EH (cell line): ENCODE data around the gene USP31.
A peak's percentile ranks its signal among the peaks of the same experiment; 100 is the strongest.

Experiments used
- DNase-seq: peaks from one replicate; pipeline ENCODE4 v3.0.0-alpha.2; 2015; ENCODE audit warnings: low read depth

The USP31 gene, protein sequence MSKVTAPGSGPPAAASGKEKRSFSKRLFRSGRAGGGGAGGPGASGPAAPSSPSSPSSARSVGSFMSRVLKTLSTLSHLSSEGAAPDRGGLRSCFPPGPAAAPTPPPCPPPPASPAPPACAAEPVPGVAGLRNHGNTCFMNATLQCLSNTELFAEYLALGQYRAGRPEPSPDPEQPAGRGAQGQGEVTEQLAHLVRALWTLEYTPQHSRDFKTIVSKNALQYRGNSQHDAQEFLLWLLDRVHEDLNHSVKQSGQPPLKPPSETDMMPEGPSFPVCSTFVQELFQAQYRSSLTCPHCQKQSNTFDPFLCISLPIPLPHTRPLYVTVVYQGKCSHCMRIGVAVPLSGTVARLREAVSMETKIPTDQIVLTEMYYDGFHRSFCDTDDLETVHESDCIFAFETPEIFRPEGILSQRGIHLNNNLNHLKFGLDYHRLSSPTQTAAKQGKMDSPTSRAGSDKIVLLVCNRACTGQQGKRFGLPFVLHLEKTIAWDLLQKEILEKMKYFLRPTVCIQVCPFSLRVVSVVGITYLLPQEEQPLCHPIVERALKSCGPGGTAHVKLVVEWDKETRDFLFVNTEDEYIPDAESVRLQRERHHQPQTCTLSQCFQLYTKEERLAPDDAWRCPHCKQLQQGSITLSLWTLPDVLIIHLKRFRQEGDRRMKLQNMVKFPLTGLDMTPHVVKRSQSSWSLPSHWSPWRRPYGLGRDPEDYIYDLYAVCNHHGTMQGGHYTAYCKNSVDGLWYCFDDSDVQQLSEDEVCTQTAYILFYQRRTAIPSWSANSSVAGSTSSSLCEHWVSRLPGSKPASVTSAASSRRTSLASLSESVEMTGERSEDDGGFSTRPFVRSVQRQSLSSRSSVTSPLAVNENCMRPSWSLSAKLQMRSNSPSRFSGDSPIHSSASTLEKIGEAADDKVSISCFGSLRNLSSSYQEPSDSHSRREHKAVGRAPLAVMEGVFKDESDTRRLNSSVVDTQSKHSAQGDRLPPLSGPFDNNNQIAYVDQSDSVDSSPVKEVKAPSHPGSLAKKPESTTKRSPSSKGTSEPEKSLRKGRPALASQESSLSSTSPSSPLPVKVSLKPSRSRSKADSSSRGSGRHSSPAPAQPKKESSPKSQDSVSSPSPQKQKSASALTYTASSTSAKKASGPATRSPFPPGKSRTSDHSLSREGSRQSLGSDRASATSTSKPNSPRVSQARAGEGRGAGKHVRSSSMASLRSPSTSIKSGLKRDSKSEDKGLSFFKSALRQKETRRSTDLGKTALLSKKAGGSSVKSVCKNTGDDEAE (N-terminal part only)

GRCh38 chr16:23149267-23149992 is at the start of gene USP31:
TSS of gene USP31 (minus strand) at chr16:23149452. CDS start at chr16:23149270, 182 bp downstream.
- DNase-seq: peak; percentile 95

GRCh38 chr16:23196539-23196938 is 47.3 kb upstream of the USP31 start:
- no peak for DNase-seq

GRCh38 chr16:23195366-23195978 is 46.2 kb upstream of the USP31 start:
- no peak for DNase-seq

- DNase-seq: no peak
Measured at GRCh38 chr16:23194497-23195221, 45.4 kb upstream of the USP31 start.

GRCh38 chr16:23188911-23189310 is 39.7 kb upstream of the USP31 start:
- no peak for DNase-seq

DNA sequence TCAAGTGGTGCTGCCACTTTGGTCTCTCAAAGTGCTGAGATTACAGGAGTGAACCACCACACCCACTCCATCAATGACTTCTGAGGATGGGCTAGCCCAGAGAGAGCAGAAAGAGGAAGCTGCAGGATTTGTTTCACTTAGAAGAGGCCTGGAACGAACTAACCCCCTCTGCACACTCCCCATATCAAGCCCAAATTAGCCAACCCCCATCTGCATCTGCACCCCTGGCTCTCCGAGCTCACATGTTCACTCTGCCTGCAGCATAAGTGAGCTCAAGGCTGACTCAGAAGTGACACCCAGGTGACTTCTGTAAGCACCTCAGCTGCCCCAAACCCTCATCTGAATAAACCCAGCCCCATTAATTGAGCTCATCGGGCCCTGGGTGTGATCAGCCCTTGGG is 38.1 kb upstream of the USP31 start:
- no peak for DNase-seq

- DNase-seq: no peak
Measured at GRCh38 chr16:23186171-23186570, 36.9 kb upstream of the USP31 start.

DNA sequence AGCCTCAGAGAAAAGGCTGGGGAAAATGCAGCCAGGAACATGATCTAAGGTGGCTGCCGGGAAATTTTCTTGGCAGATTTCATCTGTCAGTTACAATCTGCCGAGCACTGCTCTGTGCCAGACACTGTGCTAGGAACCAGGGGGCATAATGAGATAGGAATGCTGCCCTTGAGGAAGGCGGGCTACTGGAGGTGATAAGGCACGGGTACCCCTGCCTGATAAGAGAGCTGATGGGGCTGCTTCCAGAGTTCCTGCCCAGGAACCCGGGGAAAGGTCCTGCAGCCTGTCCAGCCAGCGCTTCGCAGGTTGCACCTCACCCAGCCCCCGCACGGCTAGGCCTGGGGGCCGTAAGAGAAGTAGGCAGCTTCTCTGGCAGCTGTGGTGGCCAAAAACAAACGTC is 36.4 kb upstream of the USP31 start:
- no peak for DNase-seq

DNA sequence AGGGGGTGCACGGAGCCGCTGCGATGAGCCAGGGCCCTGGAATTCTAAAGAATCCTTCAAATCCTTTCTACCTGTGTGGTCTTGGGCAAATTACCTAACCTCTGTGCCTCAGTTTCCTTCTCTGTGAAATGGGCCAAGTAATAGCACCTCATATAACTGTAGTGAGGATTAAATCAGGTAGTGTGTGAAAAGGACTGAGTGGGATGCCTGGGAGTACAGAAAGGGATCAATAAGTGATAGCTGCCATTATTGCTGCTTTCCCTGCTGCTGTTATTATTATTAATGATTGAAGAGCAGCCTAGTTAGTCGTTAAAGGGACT is 34.3 kb upstream of the USP31 start:
- no peak for DNase-seq

- DNase-seq: peak; percentile 15
Measured at GRCh38 chr16:23182679-23183542, 33.7 kb upstream of the USP31 start, which contains the start of gene SCNN1G. TSS of gene SCNN1G (plus strand) at chr16:23182745. CDS start at chr16:23186272, 3,527 bp downstream.

- peak; percentile 49 for DNase-seq
Measured at GRCh38 chr16:23182206-23182678, 33.0 kb upstream of the USP31 start.

GRCh38 chr16:23181506-23181905 is 32.3 kb upstream of the USP31 start:
- DNase-seq: no peak

DNA sequence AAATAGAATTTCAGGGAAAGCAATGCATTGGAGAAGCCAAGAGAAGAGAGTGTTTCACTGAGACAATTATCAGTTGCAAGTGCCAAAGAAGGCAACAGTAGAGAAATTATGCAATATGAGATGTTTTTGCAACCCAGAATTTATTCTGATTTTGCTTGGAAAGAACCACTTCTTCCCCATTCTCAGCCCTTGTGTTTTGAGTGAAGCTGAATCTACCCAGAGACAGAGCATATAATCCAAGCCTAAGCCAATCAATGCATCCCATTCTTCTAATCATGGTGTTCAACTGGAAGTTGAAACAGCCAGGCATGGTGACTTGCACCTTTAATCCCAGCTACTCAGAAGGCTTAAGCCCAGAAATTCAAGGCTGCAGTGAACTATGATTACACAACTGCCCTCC is 26.4 kb upstream of the USP31 start:
- no peak for DNase-seq

GRCh38 chr16:23174622-23175021 is 25.4 kb upstream of the USP31 start:
- DNase-seq: peak; percentile 35

GRCh38 chr16:23172994-23173393 is 23.7 kb upstream of the USP31 start:
- no peak for DNase-seq

- DNase-seq: no peak
Measured at GRCh38 chr16:23172583-23172982, 23.3 kb upstream of the USP31 start.

DNA sequence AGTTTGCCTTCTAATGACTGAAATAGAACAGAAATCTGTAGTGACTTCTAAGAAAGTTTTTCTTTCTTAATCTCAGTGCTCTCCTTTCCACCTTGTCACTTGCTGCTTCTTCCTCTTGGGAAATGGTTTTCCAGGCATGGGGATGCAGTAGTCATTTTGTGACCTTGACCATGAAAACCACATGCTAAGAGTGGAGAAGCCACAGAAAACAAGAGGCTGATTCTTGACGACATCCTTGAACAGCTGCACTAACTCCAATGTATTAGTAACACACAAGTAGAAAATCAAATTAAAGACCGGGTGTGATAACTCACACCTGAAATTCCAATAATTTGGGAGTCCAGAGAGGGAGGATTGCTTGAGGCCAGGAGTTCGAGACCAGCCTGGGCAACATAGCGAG is 15.5 kb upstream of the USP31 start:
- no peak for DNase-seq

DNA sequence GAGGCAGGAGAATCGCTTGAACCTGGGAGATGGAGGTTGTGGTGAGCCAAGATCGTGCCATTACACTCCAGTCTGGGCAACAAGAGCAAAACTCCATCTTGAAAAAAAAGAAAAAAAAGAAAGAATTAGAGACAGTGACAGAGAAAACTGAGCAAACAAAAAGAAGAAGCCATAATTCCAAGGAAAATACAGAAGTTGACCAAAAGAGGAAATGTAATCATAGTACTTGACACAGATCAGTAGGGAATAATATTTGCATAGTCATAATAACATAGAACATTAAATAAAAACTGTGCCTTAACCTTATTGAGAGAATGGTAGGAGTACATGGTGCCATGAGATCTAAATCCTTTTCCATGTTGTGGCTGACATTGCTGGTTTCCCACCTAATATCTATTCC is 14.7 kb upstream of the USP31 start:
- no peak for DNase-seq

GRCh38 chr16:23160574-23160973 is 11.3 kb upstream of the USP31 start:
- no peak for DNase-seq
